Neural cell (in vitro differentiated cells): ENCODE data around the gene INTS6.

Source experiments
- CTCF ChIP-seq: fragments of 450-650 bp; IDR thresholded peaks from 2 replicates; pipeline ENCODE4 v1.5.1; 2014; ENCODE audit warnings: antibody characterized with exemption, mild to moderate bottlenecking, moderate library complexity; ENCODE audit not compliant: poor library complexity, severe bottlenecking
- EZH2 ChIP-seq: fragments of 200-600, 300-800 bp; shearing (Covaris generic), sonication (generic); IDR thresholded peaks from 2 replicates; pipeline ENCODE4 v1.6.1; 2014; ENCODE audit warnings: antibody characterized with exemption, low read length, borderline replicate concordance, mild to moderate bottlenecking; ENCODE audit not compliant: insufficient read depth, poor library complexity, severe bottlenecking
- MXI1 ChIP-seq: fragments of 450-650 bp; conservative IDR thresholded peaks from 2 replicates; pipeline ENCODE4 v1.6.1; 2014; ENCODE audit warnings: antibody characterized with exemption, mild to moderate bottlenecking; ENCODE audit not compliant: poor library complexity, severe bottlenecking
- POLR2AphosphoS5 ChIP-seq: IDR thresholded peaks from 2 replicates; pipeline ENCODE4 v1.6.1; 2012
- RAD21 ChIP-seq: fragments of 450-650 bp; conservative IDR thresholded peaks from 2 replicates; pipeline ENCODE4 v1.6.1; 2014; ENCODE audit warnings: antibody characterized with exemption, mild to moderate bottlenecking, moderate library complexity
- SMC3 ChIP-seq: fragments of 450-650 bp; conservative IDR thresholded peaks from 2 replicates; pipeline ENCODE4 v1.6.1; 2014; ENCODE audit warnings: antibody characterized with exemption, mild to moderate bottlenecking, moderate library complexity; ENCODE audit not compliant: poor library complexity
- TAF1 ChIP-seq: IDR thresholded peaks from 2 replicates; pipeline ENCODE4 v1.6.1; 2012; ENCODE audit warnings: low read depth
- TF ChIP-seq, protein P1 (sequence below): IDR thresholded peaks from 2 replicates; pipeline ENCODE4 v1.6.1; 2012; ENCODE audit warnings: borderline replicate concordance

DNA sequence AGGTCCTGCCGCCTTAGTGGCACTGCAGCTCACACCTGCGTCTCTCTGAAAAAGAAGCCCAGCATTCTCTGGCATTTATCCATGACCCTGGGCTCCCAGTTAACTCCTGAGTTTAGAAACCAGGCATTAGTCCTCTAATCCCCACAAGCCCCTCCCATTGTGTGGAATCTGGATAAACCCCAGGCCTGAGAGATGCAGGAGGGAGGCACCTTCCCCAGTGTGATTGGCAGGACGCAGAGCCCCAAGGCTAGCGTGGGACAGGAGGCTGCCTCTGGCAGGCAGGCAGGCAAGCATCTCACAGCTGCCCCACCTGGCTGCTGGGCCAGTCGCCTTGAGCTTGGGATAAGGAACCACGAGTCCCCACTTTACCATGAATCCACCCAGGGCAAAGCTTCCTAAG is 124.3 kb downstream of the INTS6 start:
- TF ChIP-seq CTCF (no peak), SMC3 (no peak), POLR2AphosphoS5 (no peak), EZH2 (no peak), RAD21 (no peak), MXI1 (no peak), TAF1 (no peak)
- TF ChIP-seq, protein P1, sequence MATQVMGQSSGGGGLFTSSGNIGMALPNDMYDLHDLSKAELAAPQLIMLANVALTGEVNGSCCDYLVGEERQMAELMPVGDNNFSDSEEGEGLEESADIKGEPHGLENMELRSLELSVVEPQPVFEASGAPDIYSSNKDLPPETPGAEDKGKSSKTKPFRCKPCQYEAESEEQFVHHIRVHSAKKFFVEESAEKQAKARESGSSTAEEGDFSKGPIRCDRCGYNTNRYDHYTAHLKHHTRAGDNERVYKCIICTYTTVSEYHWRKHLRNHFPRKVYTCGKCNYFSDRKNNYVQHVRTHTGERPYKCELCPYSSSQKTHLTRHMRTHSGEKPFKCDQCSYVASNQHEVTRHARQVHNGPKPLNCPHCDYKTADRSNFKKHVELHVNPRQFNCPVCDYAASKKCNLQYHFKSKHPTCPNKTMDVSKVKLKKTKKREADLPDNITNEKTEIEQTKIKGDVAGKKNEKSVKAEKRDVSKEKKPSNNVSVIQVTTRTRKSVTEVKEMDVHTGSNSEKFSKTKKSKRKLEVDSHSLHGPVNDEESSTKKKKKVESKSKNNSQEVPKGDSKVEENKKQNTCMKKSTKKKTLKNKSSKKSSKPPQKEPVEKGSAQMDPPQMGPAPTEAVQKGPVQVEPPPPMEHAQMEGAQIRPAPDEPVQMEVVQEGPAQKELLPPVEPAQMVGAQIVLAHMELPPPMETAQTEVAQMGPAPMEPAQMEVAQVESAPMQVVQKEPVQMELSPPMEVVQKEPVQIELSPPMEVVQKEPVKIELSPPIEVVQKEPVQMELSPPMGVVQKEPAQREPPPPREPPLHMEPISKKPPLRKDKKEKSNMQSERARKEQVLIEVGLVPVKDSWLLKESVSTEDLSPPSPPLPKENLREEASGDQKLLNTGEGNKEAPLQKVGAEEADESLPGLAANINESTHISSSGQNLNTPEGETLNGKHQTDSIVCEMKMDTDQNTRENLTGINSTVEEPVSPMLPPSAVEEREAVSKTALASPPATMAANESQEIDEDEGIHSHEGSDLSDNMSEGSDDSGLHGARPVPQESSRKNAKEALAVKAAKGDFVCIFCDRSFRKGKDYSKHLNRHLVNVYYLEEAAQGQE: no peak
